ENCODE results near the gene GLP1R.

The GLP1R gene

DNA sequence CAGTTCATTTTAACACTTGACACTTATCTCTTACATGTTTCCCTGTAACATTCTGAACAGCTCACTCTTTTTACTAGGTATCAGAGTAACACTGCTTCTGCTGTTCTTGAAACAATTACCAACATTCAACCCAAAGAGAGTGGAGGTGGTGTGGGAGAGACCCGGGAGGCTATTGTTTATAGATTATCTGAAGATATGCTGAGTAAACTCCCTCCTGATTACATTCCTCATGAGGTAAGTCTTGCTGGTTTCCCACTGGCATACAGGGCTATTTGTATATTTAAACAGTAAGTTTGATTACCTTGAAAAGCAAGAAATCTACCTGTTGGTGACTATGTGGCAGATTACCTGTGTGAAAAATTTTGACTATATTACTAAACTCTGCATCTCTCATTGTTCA lies 39.8 kb upstream of the GLP1R start:
- Histone ChIP-seq H2AFZ (ENCODE audit: low read depth, low read length, severe bottlenecking) (no peak overlapping the region), H4K20me1 (ENCODE audit: low read depth, low read length) (no peaks in the 10 kb centered on the region), H3K4me2 (ENCODE audit: low read depth, low read length, poor library complexity, severe bottlenecking) (no peak overlapping the region), H3K79me2 (ENCODE audit: insufficient read depth, low read length) (no peaks in the 10 kb centered on the region), H3K9ac (ENCODE audit: low read length) (no peak overlapping the region), H3F3A (ENCODE audit: insufficient read depth) (no peaks in the 10 kb centered on the region), H3K9me2 (replicated peaks; ENCODE audit: insufficient read depth, low read length) (no peaks in the 10 kb centered on the region), H3K27ac (ENCODE audit: low read depth, low read length) (no peak overlapping the region), H3K36me3 (ENCODE audit: low read length) (no peaks in the 10 kb centered on the region), H3K27me3 (ENCODE audit: low read length) (no peaks in the 10 kb centered on the region), H3K9me3 (ENCODE audit: insufficient read depth, low read length) (no peaks in the 10 kb centered on the region), H3K4me3 (ENCODE audit: insufficient read depth, low read length, poor library complexity, severe bottlenecking) (no peak overlapping the region)
- TF ChIP-seq, protein P1, sequence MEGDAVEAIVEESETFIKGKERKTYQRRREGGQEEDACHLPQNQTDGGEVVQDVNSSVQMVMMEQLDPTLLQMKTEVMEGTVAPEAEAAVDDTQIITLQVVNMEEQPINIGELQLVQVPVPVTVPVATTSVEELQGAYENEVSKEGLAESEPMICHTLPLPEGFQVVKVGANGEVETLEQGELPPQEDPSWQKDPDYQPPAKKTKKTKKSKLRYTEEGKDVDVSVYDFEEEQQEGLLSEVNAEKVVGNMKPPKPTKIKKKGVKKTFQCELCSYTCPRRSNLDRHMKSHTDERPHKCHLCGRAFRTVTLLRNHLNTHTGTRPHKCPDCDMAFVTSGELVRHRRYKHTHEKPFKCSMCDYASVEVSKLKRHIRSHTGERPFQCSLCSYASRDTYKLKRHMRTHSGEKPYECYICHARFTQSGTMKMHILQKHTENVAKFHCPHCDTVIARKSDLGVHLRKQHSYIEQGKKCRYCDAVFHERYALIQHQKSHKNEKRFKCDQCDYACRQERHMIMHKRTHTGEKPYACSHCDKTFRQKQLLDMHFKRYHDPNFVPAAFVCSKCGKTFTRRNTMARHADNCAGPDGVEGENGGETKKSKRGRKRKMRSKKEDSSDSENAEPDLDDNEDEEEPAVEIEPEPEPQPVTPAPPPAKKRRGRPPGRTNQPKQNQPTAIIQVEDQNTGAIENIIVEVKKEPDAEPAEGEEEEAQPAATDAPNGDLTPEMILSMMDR (IDR thresholded peaks at IDR 0.05; ENCODE audit: insufficient read depth, low read length, poor library complexity, severe bottlenecking), result no peak
- no peak for TF ChIP-seq EZH2phosphoT487 (conservative IDR thresholded peaks at IDR 0.05; ENCODE audit: low read length)

DNA sequence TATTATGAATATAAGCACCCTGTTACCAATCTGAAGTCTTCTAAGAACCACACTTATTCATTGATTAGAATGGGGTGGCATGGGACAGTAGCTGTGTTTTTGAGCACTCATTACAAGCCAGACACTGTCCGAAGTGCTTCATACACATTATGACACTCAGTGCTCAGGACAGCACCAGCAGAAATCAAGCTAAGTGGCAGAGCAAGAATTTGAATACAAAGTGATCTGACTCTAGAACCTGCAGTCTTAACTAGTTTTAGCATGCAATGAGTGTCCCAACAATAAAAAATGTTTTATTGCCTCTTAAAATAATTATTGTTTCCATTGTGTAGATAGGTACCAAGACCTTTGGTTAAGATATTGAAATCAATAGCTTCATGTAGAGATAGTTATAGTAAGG lies 39.1 kb upstream of the GLP1R start:
- Histone ChIP-seq H2AFZ (ENCODE audit: low read depth, low read length, severe bottlenecking) (no peak overlapping the region), H4K20me1 (ENCODE audit: low read depth, low read length) (no peaks in the 10 kb centered on the region), H3K9me2 (replicated peaks; ENCODE audit: insufficient read depth, low read length) (no peaks in the 10 kb centered on the region), H3K4me2 (ENCODE audit: low read depth, low read length, poor library complexity, severe bottlenecking) (no peak overlapping the region), H3K79me2 (ENCODE audit: insufficient read depth, low read length) (no peaks in the 10 kb centered on the region), H3K27me3 (ENCODE audit: low read length) (no peaks in the 10 kb centered on the region), H3K27ac (ENCODE audit: low read depth, low read length) (no peak overlapping the region), H3K4me3 (ENCODE audit: insufficient read depth, low read length, poor library complexity, severe bottlenecking) (no peak overlapping the region), H3K9me3 (ENCODE audit: insufficient read depth, low read length) (no peaks in the 10 kb centered on the region), H3F3A (ENCODE audit: insufficient read depth) (no peaks in the 10 kb centered on the region), H3K36me3 (ENCODE audit: low read length) (no peaks in the 10 kb centered on the region), H3K9ac (ENCODE audit: low read length) (no peak overlapping the region)
- no peak for TF ChIP-seq EZH2phosphoT487 (conservative IDR thresholded peaks at IDR 0.05; ENCODE audit: low read length)
- TF ChIP-seq, protein P1 (IDR thresholded peaks at IDR 0.05; ENCODE audit: insufficient read depth, low read length, poor library complexity, severe bottlenecking), result no peak

DNA sequence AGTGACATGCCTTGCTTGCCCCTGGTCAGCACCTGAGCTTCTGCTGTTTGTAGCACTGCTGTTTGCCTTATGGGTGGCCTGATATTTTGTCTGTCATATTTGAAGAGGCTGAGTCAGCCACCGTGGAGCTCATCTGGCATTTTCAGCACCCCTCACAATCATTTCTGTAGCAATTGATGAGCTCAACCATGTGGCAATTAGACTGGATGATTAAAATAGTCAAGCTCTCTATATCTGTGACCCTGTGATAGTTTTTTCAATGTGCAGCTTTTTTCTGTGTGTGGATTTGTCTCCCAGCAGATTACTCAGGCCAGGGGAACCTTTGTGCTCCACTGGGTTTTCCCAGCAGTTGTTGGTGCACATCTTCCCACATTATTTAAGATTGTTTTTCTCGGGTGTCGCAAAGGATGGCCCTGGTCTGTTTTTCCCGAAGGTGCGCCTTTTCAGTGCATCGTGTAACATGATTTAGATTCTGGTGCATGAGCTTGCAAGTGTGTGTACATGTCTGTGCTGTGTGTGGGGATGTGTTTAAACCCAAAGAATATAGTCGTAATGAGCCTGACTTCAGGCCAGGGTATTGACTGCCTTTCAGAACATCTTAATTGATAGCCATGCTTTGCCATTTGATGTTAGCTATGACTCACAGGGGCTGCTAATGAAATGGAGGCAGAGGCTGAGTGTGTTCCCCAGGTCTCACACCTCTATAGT lies 31.6 kb upstream of the GLP1R start:
- Histone ChIP-seq H3K9me2 (replicated peaks; ENCODE audit: insufficient read depth, low read length) (no peaks in the 10 kb centered on the region), H4K20me1 (ENCODE audit: low read depth, low read length) (no peaks in the 10 kb centered on the region), H2AFZ (ENCODE audit: low read depth, low read length, severe bottlenecking) (no peak overlapping the region), H3K9ac (ENCODE audit: low read length) (no peak overlapping the region), H3K9me3 (ENCODE audit: insufficient read depth, low read length) (no peaks in the 10 kb centered on the region), H3K27ac (ENCODE audit: low read depth, low read length) (no peak overlapping the region), H3K27me3 (ENCODE audit: low read length) (no peaks in the 10 kb centered on the region), H3K36me3 (ENCODE audit: low read length) (no peaks in the 10 kb centered on the region), H3K4me3 (ENCODE audit: insufficient read depth, low read length, poor library complexity, severe bottlenecking) (no peak overlapping the region), H3K79me2 (ENCODE audit: insufficient read depth, low read length) (no peaks in the 10 kb centered on the region), H3F3A (ENCODE audit: insufficient read depth) (no peaks in the 10 kb centered on the region), H3K4me2 (ENCODE audit: low read depth, low read length, poor library complexity, severe bottlenecking) (no peak overlapping the region)
- TF ChIP-seq EZH2phosphoT487 (conservative IDR thresholded peaks at IDR 0.05; ENCODE audit: low read length), result no peak
- TF ChIP-seq, protein P1 (IDR thresholded peaks at IDR 0.05; ENCODE audit: insufficient read depth, low read length, poor library complexity, severe bottlenecking), result no peak
